Retinal pigment epithelial cell (primary cell): Measurements from ENCODE around the gene CADPS2.

Experiments
- DNase-seq: peaks from one replicate; pipeline ENCODE4 v3.0.0-alpha.2; 2010; ENCODE audit warnings: low read depth
- H3K4me3 ChIP-seq: 2 replicates; pipeline ENCODE4 v1.5.1; 2011; ENCODE audit warnings: mild to moderate bottlenecking, low read length, control low read depth, moderate library complexity
- TF ChIP-seq, protein P1 (sequence below): conservative IDR thresholded peaks from 2 replicates; pipeline ENCODE4 v1.5.1; 2011; ENCODE audit warnings: low read depth, low read length, control low read depth, inconsistent platforms

The CADPS2 gene

DNA sequence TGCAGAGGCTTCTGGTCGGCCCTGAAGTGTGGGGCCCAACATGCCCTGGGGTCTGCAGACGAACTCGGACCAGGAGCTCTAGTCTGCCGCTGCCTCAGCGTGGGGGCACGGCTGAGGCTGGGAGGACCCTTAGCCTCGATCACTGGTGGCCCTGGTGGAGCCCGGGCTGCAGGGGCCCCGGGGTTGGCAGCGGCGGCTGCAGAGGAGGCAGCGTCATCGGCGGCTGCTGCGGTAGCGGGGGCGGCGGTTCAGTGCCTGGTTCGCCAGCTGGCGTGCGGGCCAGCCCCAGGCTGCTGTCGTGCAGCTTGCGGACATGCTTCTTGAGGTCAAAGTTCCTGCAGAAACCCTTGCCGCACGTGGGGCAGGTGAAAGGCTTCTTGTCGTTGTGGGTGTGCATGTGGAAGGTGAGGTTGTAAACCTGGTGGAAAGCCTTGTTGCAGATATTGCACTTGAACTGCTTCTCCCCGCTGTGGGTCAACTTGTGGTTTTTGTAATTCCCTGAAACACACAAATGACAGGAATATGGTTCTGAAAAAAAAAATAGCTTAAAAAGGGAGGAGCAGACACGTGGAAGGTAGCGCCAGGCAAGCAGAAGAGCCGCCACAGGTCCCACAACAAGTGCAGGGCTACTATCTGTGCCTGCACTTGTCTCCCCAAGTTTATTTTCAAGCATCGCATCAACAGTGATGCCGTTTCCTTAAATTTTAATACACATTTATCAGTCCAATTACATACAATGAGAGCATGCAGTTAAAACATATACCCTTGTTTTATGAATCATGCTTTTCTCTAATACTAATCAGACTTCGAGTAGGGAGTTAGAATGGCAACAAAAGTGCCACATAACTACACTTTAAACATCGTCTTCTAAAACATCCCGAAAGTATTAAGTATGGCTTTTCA, 584.2 kb downstream of the CADPS2 start:
- DNase-seq = no peak
- H3K4me3 ChIP-seq = no peak overlapping the region

DNA sequence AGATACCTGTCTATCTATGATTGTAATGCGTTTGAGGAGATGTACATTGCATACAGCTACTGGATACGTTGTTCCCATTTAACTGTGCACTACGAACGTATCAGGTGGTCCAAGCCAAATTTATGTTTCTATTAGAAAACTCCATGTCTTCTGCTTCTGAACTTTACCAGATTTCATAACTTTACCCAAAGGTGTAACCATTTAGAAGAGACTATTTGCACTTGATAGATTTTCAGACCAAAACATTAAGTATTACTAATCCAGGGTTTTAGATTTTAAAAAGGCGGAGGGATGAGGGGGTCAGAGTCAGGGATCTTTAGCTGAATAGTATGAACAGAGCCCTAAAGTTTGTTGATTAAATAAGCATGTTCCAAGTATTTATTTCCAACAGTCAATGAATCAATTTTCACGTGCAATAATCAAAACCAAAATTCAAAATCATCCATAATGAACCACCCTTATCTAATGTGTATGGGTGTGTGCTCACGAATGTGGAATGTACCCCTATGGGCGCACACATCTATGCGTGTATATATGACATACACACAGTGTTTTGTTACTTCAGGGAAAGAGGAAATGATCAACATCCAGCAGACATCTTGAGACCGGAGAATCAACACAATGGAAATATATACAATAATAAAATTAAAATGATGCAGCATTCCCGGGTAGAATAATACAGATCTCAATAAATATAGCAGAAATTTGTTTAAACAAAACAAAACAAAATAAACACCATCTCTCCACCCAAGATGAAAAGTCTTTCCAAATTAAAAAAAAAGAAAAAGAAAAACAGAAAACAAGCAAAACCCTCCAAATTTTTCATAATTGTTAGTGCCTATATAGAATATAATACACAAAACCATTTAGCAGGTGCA, 585.1 kb downstream of the CADPS2 start:
- no peak overlapping the region for H3K4me3 ChIP-seq
- DNase-seq = no peak
- TF ChIP-seq, protein P1, sequence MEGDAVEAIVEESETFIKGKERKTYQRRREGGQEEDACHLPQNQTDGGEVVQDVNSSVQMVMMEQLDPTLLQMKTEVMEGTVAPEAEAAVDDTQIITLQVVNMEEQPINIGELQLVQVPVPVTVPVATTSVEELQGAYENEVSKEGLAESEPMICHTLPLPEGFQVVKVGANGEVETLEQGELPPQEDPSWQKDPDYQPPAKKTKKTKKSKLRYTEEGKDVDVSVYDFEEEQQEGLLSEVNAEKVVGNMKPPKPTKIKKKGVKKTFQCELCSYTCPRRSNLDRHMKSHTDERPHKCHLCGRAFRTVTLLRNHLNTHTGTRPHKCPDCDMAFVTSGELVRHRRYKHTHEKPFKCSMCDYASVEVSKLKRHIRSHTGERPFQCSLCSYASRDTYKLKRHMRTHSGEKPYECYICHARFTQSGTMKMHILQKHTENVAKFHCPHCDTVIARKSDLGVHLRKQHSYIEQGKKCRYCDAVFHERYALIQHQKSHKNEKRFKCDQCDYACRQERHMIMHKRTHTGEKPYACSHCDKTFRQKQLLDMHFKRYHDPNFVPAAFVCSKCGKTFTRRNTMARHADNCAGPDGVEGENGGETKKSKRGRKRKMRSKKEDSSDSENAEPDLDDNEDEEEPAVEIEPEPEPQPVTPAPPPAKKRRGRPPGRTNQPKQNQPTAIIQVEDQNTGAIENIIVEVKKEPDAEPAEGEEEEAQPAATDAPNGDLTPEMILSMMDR = no peak

More for the DNA sequence above, 584.2 kb downstream of the CADPS2 start:
- TF ChIP-seq, protein P1 = no peak

DNA sequence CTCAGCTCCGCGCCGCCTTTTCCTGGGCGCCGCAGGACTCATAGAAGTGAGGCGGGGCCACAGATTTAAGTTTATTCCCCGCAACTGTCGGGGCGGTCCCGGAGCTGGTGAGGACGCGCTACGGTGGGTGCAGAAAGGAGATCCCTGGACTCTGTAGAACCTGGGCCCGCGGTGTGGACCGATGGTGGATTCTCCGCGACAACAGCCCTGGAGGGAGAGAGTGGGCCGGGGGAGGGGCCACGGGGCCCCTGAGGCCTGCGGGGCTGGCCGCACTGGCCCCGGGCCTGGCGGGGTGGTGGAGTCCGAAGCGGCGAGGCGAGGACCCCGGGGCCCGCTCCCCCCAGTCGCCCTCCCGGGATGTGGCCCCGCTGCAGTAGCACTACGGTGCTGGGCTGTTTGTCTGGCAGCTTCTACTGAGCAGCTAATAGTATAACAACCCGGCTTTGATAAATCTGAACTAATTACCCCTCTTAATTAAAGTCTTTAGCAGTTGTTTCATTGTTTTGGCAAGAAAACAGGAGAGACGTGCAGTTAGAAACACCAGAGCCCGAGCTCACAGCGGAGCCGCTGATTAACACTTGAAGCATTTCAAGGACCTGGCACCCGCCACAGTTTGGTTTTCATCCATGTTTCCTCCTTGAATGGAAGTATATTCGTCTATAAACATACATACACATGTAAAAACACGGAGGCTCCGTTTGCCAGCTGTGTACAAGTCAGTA, 585.9 kb downstream of the CADPS2 start:
- peak overlapping the region; percentile 20 for H3K4me3 ChIP-seq
- DNase-seq = peak; percentile 26
- TF ChIP-seq, protein P1 = no peak

DNA sequence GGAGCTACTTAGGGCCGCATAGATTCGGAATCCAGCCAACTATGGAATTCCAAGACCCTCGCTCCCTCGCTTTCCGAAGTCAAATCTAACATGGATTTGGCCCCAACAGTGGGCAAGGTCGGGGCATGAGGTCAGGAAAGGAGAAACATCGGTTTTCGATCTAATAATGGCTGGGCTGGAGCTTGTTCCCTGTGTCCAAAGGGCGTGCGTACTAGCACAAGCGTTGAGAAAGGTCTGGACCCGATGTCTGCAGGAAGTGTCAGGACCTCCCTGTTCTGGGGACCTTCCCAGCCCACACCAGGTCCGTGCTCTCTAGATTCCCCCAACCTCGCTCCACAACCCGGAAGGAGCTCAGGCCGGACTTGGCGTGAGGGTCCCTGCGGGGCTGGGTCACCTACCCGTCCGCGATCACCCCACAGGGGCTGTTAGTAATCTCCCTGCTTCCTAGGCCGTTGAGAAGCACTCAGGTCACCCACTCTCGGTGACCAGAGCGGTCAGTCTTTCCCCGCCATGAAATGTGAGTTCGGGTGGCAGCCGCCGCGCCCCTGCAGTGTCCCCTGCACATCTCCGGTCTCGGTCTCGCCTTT, 586.5 kb downstream of the CADPS2 start:
- TF ChIP-seq, protein P1 = no peak
- H3K4me3 ChIP-seq = peak overlapping the region; percentile 20
- no peak for DNase-seq

DNA sequence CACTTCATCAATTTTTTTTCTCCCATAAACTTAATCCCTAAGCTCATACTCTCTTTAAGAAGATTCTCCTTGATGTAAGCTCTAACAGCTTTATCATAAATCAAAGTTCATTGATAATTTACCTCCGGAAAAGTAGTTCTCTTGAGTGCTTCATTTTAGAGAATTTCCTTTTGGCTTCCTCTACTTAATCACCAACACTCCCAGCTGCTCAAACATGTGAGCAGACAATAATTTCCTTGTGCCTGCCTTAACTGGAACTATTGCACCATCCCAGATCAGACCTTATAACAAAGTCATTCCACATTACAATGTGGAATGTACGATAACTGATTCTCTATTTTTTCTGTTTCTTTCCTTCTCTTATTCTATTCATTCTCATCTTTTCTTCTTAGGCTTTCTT, 587.6 kb downstream of the CADPS2 start:
- TF ChIP-seq, protein P1 = no peak
- DNase-seq = no peak
- no peak overlapping the region for H3K4me3 ChIP-seq

DNA sequence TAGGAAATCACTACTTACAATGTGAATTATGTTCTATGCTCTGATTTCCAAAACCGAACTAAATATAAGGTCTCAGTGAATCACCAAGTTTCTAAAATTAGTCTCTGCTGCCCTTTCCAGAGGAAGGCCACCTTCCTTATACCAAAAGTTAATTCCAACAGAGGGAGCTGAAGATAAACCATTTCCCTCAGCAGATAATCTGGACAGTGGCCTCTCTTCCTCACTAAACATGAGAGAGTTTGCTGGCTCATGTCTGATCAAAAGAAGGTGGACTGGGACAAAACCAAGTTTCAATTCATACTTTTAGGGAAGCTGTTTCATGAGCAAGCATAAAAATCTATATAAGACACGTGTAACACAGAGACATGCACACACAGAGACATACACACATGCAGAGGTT, 588.1 kb downstream of the CADPS2 start:
- no peak for DNase-seq
- no peak overlapping the region for H3K4me3 ChIP-seq
- TF ChIP-seq, protein P1 = no peak
